ENCODE data around the gene SDHC. TPM values are rescaled to one million over a fixed set of nuclear protein-coding genes. Genes with fewer than 3 reads are reported as not detected.

The SDHC gene
- total and polyA plus RNA-seq, 7 experiments from 2014 or later = 66.3 to 274 (median 108) TPM

DNA sequence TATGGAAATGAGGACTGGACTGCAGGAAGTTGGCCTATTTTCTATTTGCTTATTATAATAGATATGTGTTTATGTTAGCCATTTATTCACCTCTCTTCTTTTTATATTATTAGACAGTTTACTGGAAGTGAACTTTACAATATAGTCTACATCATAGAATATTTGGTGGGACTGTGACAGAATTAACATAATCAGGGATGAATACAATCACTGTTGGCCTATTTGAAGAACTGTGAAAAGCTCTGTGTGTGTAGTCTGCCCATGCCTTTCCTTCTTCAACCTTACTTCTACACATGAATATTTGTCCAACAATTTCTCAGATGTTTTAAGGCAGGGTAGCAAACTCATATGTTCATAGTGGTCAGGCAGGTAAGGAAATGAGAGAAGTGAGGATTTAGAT is 16.8 kb upstream of the SDHC start:
- H3K27me3 Mint-ChIP-seq = no peaks in the 10 kb centered on the region
- CTCF ChIA-PET = no interaction called here
- no peak overlapping the region for H3K4me3 Mint-ChIP-seq
- intact Hi-C loops (cut with micrococcal nuclease) = no loop called here
- Histone ChIP-seq H3K27ac (ENCODE audit: low read depth, low read length) (no peak overlapping the region), H3K4me1 (ENCODE audit: control insufficient read depth in 2 of 2, insufficient read depth in 2 of 2, low read length in 2 of 2) (no peaks in the 10 kb centered on the region), H3K27me3 (ENCODE audit: control insufficient read depth in 2 of 2, insufficient read depth in 2 of 2, low read length in 2 of 2) (no peaks in the 10 kb centered on the region), H3K9me3 (ENCODE audit: control insufficient read depth in 2 of 3, low read length in 3 of 3) (no peaks in the 10 kb centered on the region), H3K36me3 (ENCODE audit: control insufficient read depth in 2 of 3, insufficient read depth in 3 of 3, low read length in 3 of 3) (no peaks in the 10 kb centered on the region), H3K4me3 (ENCODE audit: low read length) (no peak overlapping the region)
- H3K9me3 Mint-ChIP-seq = no peaks in the 10 kb centered on the region
- H3K4me1 Mint-ChIP-seq = peaks cover 3 to 9% (median 6%) of the 10 kb centered on the region in 7 donors
- ATAC-seq (no peak), DNase-seq (no peak)
- peak overlapping the region in 2 of 9 donors; percentile 0 to 10 for H3K27ac Mint-ChIP-seq
- POLR2A ChIA-PET = interaction anchor here (0.7 kb wide), 1 partner anchor 10 kb away, joined by 3 read pairs; no protein-coding TSS in a partner anchor
- peaks cover 0 to 5% (median 2%) of the 10 kb centered on the region in 5 donors for H3K36me3 Mint-ChIP-seq

- Histone ChIP-seq H3K36me3 (ENCODE audit: control insufficient read depth in 2 of 3, insufficient read depth in 3 of 3, low read length in 3 of 3) (no peaks in the 10 kb centered on the region), H3K9me3 (ENCODE audit: control insufficient read depth in 2 of 3, low read length in 3 of 3) (no peaks in the 10 kb centered on the region), H3K27ac (ENCODE audit: low read depth, low read length) (no peak overlapping the region), H3K27me3 (ENCODE audit: control insufficient read depth in 2 of 2, insufficient read depth in 2 of 2, low read length in 2 of 2) (no peaks in the 10 kb centered on the region), H3K4me1 (ENCODE audit: control insufficient read depth in 2 of 2, insufficient read depth in 2 of 2, low read length in 2 of 2) (peaks cover 0 to under 1% of the 10 kb centered on the region in 2 donors), H3K4me3 (ENCODE audit: low read length) (no peak overlapping the region)
- Mint-ChIP-seq H3K4me1 (peaks cover 3 to 15% (median 11%) of the 10 kb centered on the region in 7 donors), H3K27ac (peak overlapping the region in 4 of 9 donors; percentile 0 to 67 (median 36)), H3K36me3 (peaks cover 0 to 5% (median 2%) of the 10 kb centered on the region in 5 donors), H3K4me3 (no peak overlapping the region), H3K27me3 (no peaks in the 10 kb centered on the region), H3K9me3 (no peaks in the 10 kb centered on the region)
- DNase-seq = no peak
- intact Hi-C loops (cut with micrococcal nuclease) = no loop called here
- ChIA-PET POLR2A (interaction anchor here (0.7 kb wide), 1 partner anchor 10 kb away, joined by 3 read pairs; no protein-coding TSS in a partner anchor), CTCF (no interaction called here)
- no peak for ATAC-seq
These were observed 16.1 kb upstream of the SDHC start for GRCh38 chr1:161298116-161298515.

DNA sequence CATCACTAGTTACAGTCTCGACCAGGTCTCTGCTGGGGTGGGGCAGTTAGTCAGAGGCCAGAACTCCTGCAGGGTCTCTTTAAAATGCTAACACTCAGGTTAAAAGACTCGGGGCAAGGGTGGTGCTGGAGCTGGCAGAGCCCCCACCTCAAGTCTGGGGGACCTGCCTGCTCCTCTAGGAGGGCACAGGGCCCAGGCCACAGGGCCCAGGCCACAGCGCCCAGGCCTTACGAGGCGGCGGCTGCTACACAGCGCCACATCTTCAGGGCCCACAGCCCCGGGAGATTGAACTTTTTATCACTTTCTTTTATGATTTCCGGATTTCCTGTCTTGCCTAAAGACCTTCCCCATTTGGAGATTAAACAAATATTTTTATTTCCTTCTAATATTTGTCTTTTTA is 14.8 kb upstream of the SDHC start:
- ATAC-seq = no peak

DNA sequence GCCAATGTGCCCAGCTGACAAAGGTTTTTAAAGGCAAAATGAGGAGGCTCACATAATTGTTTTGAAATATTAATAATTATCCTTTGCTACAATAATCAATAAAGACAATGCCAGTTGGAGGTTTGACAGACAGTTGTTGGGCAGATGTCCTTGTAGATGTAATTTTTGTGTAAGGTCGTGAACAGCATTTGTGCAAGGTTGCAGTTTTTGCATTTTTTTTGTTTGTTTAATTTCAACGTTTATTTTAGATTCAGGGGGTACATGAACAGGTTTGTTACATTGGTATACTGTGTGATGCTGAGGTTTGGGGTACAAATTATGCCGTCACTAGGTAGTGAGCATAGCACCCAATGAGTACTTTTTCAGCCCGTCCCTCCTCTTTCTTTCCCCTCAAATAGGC is 13.7 kb upstream of the SDHC start:
- no peaks in the 10 kb centered on the region for H3K36me3 ChIP-seq (ENCODE audit: control insufficient read depth in 2 of 3, insufficient read depth in 3 of 3, low read length in 3 of 3)
- H3K4me1 ChIP-seq (ENCODE audit: control insufficient read depth in 2 of 2, insufficient read depth in 2 of 2, low read length in 2 of 2) = peaks cover 16 to 19% of the 10 kb centered on the region in 2 donors
- H3K4me3 ChIP-seq (ENCODE audit: low read length) = no peak overlapping the region
- Mint-ChIP-seq H3K4me3 (no peak overlapping the region), H3K9me3 (no peaks in the 10 kb centered on the region), H3K27ac (no peak overlapping the region), H3K36me3 (peaks cover 0 to 5% (median 3%) of the 10 kb centered on the region in 5 donors), H3K27me3 (no peaks in the 10 kb centered on the region), H3K4me1 (peaks cover 18 to 38% (median 30%) of the 10 kb centered on the region in 7 donors)
- H3K27ac ChIP-seq (ENCODE audit: low read depth, low read length) = no peak overlapping the region
- ChIA-PET POLR2A (interaction anchor here (0.6 kb wide), 1 partner anchor 63 kb away, joined by 4 read pairs; the partner anchor contains the start of gene NR1I3), CTCF (no interaction called here)
- H3K9me3 ChIP-seq (ENCODE audit: control insufficient read depth in 2 of 3, low read length in 3 of 3) = no peaks in the 10 kb centered on the region
- ATAC-seq = no peak
- H3K27me3 ChIP-seq (ENCODE audit: control insufficient read depth in 2 of 2, insufficient read depth in 2 of 2, low read length in 2 of 2) = no peaks in the 10 kb centered on the region
- no peak for DNase-seq
- intact Hi-C loops (cut with micrococcal nuclease) = no loop called here

More for the DNA sequence above, 14.8 kb upstream of the SDHC start:
- ChIA-PET CTCF (no interaction called here), POLR2A (no interaction called here)
- H3K4me1 ChIP-seq (ENCODE audit: control insufficient read depth in 2 of 2, insufficient read depth in 2 of 2, low read length in 2 of 2) = peaks cover 7 to 13% of the 10 kb centered on the region in 2 donors
- H3K4me1 Mint-ChIP-seq = peaks cover 7 to 27% (median 21%) of the 10 kb centered on the region in 7 donors
- H3K9me3 Mint-ChIP-seq = no peaks in the 10 kb centered on the region
- no peaks in the 10 kb centered on the region for H3K27me3 ChIP-seq (ENCODE audit: control insufficient read depth in 2 of 2, insufficient read depth in 2 of 2, low read length in 2 of 2)
- peaks cover 0 to 5% (median 3%) of the 10 kb centered on the region in 5 donors for H3K36me3 Mint-ChIP-seq
- DNase-seq = no peak
- no peaks in the 10 kb centered on the region for H3K9me3 ChIP-seq (ENCODE audit: control insufficient read depth in 2 of 3, low read length in 3 of 3)
- intact Hi-C loops (cut with micrococcal nuclease) = no loop called here
- H3K27me3 Mint-ChIP-seq = no peaks in the 10 kb centered on the region
- peak overlapping the region; percentile 39 for H3K27ac ChIP-seq (ENCODE audit: low read depth, low read length)
- no peak overlapping the region for H3K4me3 ChIP-seq (ENCODE audit: low read length)
- H3K36me3 ChIP-seq (ENCODE audit: control insufficient read depth in 2 of 3, insufficient read depth in 3 of 3, low read length in 3 of 3) = no peaks in the 10 kb centered on the region
- H3K4me3 Mint-ChIP-seq = peak overlapping the region in 1 of 10 donors; percentile 29
- H3K27ac Mint-ChIP-seq = peak overlapping the region in 4 of 9 donors; percentile 30 to 82 (median 74)

DNA sequence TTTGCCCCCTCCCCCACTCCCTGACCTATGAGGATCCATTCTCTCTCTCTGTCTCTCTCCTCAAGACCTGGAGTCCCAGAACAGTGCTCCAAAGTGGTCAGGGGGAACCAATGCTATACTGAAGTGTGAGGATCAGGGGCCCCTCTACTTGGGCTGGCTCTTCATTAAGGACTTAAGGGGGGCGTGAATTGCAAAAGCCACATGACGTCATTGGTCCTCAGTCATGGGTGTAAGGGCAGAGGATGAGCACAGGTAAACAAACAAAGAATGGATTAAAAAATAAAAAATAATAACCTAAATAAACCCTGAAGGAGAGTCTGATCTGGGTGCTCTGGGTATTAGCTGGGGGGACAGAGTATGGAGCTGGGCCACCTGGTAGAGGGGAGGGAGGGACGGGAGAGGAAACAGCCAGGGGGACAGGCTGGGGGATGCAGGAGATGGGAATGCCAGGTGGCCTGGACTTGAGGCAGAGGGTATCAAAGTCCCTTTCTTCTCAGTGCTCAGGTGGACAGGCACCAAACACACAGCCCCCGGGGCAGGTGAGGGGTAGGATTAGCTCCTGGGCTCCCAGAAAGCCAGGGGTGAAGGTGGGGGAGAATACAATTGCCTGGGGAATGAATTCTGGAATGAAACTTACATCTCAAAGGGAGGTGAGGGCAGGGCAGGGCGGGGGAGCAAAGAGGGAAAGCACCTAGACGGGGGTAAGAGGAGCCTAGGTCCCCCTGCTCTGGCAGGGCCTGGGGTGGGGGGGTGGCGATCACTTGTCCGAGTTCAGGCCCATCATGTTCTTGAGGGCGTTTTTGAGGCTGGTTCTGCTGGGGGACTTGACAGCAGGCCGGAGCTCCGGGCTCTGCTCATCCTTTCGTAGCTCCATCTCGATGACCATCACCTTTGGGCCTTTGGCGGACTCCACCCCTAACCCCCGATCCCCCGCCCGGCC is 9.0 kb upstream of the SDHC start:
- Mint-ChIP-seq H3K27ac (peak overlapping the region; percentile 91 to 98 (median 95)), H3K27me3 (peaks cover 0 to under 1% (median 0%) of the 10 kb centered on the region in 5 donors), H3K9me3 (no peaks in the 10 kb centered on the region), H3K4me3 (peak overlapping the region; percentile 93 to 100 (median 98)), H3K4me1 (peaks cover 27 to 47% (median 41%) of the 10 kb centered on the region in 7 donors), H3K36me3 (peaks cover 0 to 7% (median 3%) of the 10 kb centered on the region in 5 donors)
- Histone ChIP-seq H3K36me3 (ENCODE audit: control insufficient read depth in 2 of 3, insufficient read depth in 3 of 3, low read length in 3 of 3) (peaks cover 0 to 3% (median 0%) of the 10 kb centered on the region in 3 experiments), H3K4me3 (ENCODE audit: low read length) (peak overlapping the region; percentile 86), H3K4me1 (ENCODE audit: control insufficient read depth in 2 of 2, insufficient read depth in 2 of 2, low read length in 2 of 2) (peaks cover 16 to 19% of the 10 kb centered on the region in 2 donors), H3K27ac (ENCODE audit: low read depth, low read length) (peak overlapping the region; percentile 78), H3K9me3 (ENCODE audit: control insufficient read depth in 2 of 3, low read length in 3 of 3) (no peaks in the 10 kb centered on the region), H3K27me3 (ENCODE audit: control insufficient read depth in 2 of 2, insufficient read depth in 2 of 2, low read length in 2 of 2) (no peaks in the 10 kb centered on the region)
- CTCF ChIA-PET = interaction anchor here (0.9 to 2.0 kb wide), 12 partner anchors 14 to 208 kb away, joined by 3 to 9 read pairs (median 4); partner anchors contain the start of gene NDUFS2
- POLR2A ChIA-PET = interaction anchor here (0.5 to 6.0 kb wide), 17 partner anchors 8 to 152 kb away, joined by 3 to 50 read pairs (median 5); partner anchors contain the start of genes NDUFS2, NR1I3, PPOX and SDHC
- intact Hi-C loops (cut with micrococcal nuclease) = loop anchor here in 1 of 2 donors (5.0 kb wide), 1 partner anchor 77 kb away; no protein-coding TSS in a partner anchor
- no peak for ATAC-seq
- peak in 1 of 9 donors; percentile 17 for DNase-seq

DNA sequence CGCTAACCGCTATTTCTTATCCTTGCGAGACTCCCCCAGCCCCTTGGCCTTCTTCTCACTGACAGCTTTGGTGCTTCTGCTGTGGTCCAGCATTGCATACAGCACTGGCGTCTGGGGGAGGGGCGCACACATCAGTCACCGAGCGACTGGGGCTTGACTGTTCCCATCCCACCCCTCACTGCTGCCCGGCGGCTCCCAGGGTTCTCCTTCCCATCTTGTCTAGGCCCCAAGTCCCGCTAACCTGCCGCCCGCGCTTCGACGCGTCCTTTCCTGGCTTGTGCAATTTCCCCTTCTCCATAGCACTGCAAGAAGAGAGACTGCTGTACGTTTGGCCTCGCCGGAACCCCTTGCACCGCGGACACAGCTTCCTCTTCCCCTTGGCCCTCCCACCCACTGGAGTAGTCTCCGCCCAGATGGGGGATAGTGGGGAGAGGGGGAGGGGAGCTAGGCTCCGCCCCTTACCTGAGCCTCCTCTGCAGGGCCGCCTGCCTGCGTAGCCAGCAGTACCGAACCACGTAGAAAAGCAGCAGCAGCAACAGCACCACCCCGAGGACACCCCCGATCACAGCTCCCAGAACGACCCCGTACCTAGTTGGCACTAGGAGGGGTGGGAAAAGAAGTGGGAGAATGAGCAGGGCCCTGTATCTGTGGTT is 8.2 kb upstream of the SDHC start:
- Mint-ChIP-seq H3K4me1 (peaks cover 27 to 47% (median 41%) of the 10 kb centered on the region in 7 donors), H3K9me3 (no peaks in the 10 kb centered on the region), H3K4me3 (peak overlapping the region; percentile 93 to 100 (median 98)), H3K36me3 (peaks cover 0 to 7% (median 0%) of the 10 kb centered on the region in 5 donors), H3K27ac (peak overlapping the region; percentile 91 to 98 (median 95)), H3K27me3 (peaks cover 0 to 5% (median 0%) of the 10 kb centered on the region in 5 donors)
- Histone ChIP-seq H3K27me3 (ENCODE audit: control insufficient read depth in 2 of 2, insufficient read depth in 2 of 2, low read length in 2 of 2) (no peaks in the 10 kb centered on the region), H3K4me1 (ENCODE audit: control insufficient read depth in 2 of 2, insufficient read depth in 2 of 2, low read length in 2 of 2) (peaks cover 16 to 19% of the 10 kb centered on the region in 2 donors), H3K27ac (ENCODE audit: low read depth, low read length) (peak overlapping the region; percentile 78), H3K9me3 (ENCODE audit: control insufficient read depth in 2 of 3, low read length in 3 of 3) (no peaks in the 10 kb centered on the region), H3K36me3 (ENCODE audit: control insufficient read depth in 2 of 3, insufficient read depth in 3 of 3, low read length in 3 of 3) (peaks cover 0 to 3% (median 0%) of the 10 kb centered on the region in 3 experiments), H3K4me3 (ENCODE audit: low read length) (peak overlapping the region; percentile 86)
- DNase-seq = peak; percentile 67 to 94 (median 92)
- peak; percentile 99 for ATAC-seq
- POLR2A ChIA-PET = interaction anchor here (0.5 to 6.0 kb wide), 20 partner anchors 7 to 153 kb away, joined by 3 to 50 read pairs (median 5); partner anchors contain the start of genes NDUFS2, NR1I3, PPOX and SDHC
- CTCF ChIA-PET = interaction anchor here (0.6 to 2.0 kb wide), 14 partner anchors 15 to 285 kb away, joined by 3 to 9 read pairs (median 4); partner anchors contain the start of genes F11R and NDUFS2
- intact Hi-C loops (cut with micrococcal nuclease) = loop anchor here (1.0 to 5.0 kb wide), 9 partner anchors 8 to 140 kb away; partner anchors contain the start of genes SDHC (in 2 of the 2) and PPOX (in 1 of the 2)
